Measurements from ENCODE around the gene SLC7A8.
"Not testable (repeated sequence)": the region's sequence is repeated elsewhere in the genome, so short reads cannot be mapped to it uniquely, and the experiment has no call there.

SLC7A8 gene

DNA sequence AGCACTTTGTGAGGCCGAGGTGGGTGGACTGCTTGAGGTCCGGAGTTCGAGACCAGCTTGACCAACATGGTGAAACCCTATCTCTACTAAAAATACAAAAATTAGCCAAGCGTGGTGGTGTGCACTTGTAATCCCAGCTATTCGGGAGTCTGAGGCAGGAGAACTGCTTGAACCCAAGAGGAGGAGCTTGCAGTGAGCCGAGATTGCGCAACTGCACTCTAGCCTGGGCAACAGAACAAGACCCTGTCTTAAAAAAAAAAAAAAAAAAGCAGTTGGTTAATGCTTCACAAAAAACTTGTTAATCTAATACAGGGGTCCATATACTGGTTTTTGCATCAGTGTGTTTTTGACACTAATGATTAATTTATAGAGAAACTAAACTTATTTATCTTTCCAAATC, 18.5 kb upstream of the SLC7A8 start:
- Histone ChIP-seq H4K8ac (ENCODE audit: low read length) (no peak overlapping the region), H3K4me2 (ENCODE audit: low read length, poor library complexity, severe bottlenecking) (no peak overlapping the region), H2AFZ (ENCODE audit: low read depth, low read length) (no peak overlapping the region), H3K36me3 (ENCODE audit: control insufficient read depth in 1 of 2, insufficient read depth in 2 of 2, low read depth in 1 of 2, low read length in 2 of 2) (no peaks in the 10 kb centered on the region), H3K27ac (ENCODE audit: low read length, poor library complexity, severe bottlenecking) (no peak overlapping the region), H3K23ac (ENCODE audit: low read length in 2 of 2) (no peak overlapping the region), H3K79me1 (replicated peaks; ENCODE audit: low read length, poor library complexity, severe bottlenecking) (no peaks in the 10 kb centered on the region), H3K14ac (ENCODE audit: low read length in 2 of 2) (no peak overlapping the region), H3K4ac (ENCODE audit: low read depth in 1 of 2, low read length in 2 of 2) (no peak overlapping the region), H4K91ac (ENCODE audit: low read length) (no peak overlapping the region), H3K9ac (ENCODE audit: low read length) (no peak overlapping the region), H2BK12ac (ENCODE audit: low read length in 2 of 2) (no peak overlapping the region), H2BK120ac (ENCODE audit: low read depth, low read length) (no peak overlapping the region), H2BK15ac (ENCODE audit: low read depth, poor library complexity, severe bottlenecking) (no peak overlapping the region), H3K4me1 (ENCODE audit: control insufficient read depth, insufficient read depth, low read depth, low read length) (no peaks in the 10 kb centered on the region), H2AK5ac (ENCODE audit: low read length, severe bottlenecking) (no peak overlapping the region), H2BK5ac (ENCODE audit: low read depth, low read length, poor library complexity, severe bottlenecking) (no peak overlapping the region), H3K18ac (ENCODE audit: low read depth in 1 of 2, low read length in 2 of 2) (no peak overlapping the region), H3K9me3 (ENCODE audit: control insufficient read depth, low read length) (peaks cover 2% of the 10 kb centered on the region), H3K4me3 (ENCODE audit: insufficient read depth in 1 of 2, low read depth in 1 of 2, low read length in 2 of 2) (no peak overlapping the region), H3K27me3 (ENCODE audit: control insufficient read depth in 1 of 2, insufficient read depth in 1 of 2, low read length in 2 of 2) (peaks cover 0 to 1% of the 10 kb centered on the region in 2 experiments)
- DNase-seq, result no peak
- WGBS, result over 99% methylated on average over 5 of the region's 7 CpGs

DNA sequence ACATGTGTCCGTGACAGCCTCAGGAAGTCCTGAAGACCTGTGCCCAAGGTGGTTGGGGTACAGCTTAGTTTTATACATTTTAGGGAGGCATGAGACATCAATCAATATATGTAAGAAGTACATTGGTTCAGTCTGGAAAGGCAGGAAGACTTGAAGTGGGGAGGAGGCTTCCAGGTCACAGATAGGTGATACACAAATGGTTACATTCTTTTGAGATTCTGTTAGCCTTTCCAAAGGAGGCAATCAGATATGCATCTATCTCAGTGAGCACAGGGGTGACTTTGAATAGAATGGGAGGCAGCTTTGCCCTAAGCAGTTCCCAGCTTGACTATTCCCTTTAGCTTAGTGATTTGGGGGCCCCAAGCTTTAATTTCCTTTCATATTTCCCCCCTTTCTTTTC, 15.7 kb upstream of the SLC7A8 start:
- not testable (repeated sequence) for DNase-seq; H3K36me3 ChIP-seq (ENCODE audit: control insufficient read depth in 1 of 2, insufficient read depth in 2 of 2, low read depth in 1 of 2, low read length in 2 of 2); H3K9ac ChIP-seq (ENCODE audit: low read length); H2BK12ac ChIP-seq (ENCODE audit: low read length in 2 of 2); H4K8ac ChIP-seq (ENCODE audit: low read length); H3K4me1 ChIP-seq (ENCODE audit: control insufficient read depth, insufficient read depth, low read depth, low read length); H3K4me3 ChIP-seq (ENCODE audit: insufficient read depth in 1 of 2, low read depth in 1 of 2, low read length in 2 of 2); H2AK5ac ChIP-seq (ENCODE audit: low read length, severe bottlenecking); H3K79me1 ChIP-seq (replicated peaks; ENCODE audit: low read length, poor library complexity, severe bottlenecking); H4K91ac ChIP-seq (ENCODE audit: low read length); H2BK5ac ChIP-seq (ENCODE audit: low read depth, low read length, poor library complexity, severe bottlenecking); H3K27ac ChIP-seq (ENCODE audit: low read length, poor library complexity, severe bottlenecking); H3K4me2 ChIP-seq (ENCODE audit: low read length, poor library complexity, severe bottlenecking); H3K23ac ChIP-seq (ENCODE audit: low read length in 2 of 2); H3K14ac ChIP-seq (ENCODE audit: low read length in 2 of 2); H2BK120ac ChIP-seq (ENCODE audit: low read depth, low read length); H2BK15ac ChIP-seq (ENCODE audit: low read depth, poor library complexity, severe bottlenecking); H3K18ac ChIP-seq (ENCODE audit: low read depth in 1 of 2, low read length in 2 of 2); H3K27me3 ChIP-seq (ENCODE audit: control insufficient read depth in 1 of 2, insufficient read depth in 1 of 2, low read length in 2 of 2); H3K9me3 ChIP-seq (ENCODE audit: control insufficient read depth, low read length); H2AFZ ChIP-seq (ENCODE audit: low read depth, low read length); H3K4ac ChIP-seq (ENCODE audit: low read depth in 1 of 2, low read length in 2 of 2)
- 78% methylated on average over 1 of the region's 1 CpG for whole genome bisulfite sequencing

DNA sequence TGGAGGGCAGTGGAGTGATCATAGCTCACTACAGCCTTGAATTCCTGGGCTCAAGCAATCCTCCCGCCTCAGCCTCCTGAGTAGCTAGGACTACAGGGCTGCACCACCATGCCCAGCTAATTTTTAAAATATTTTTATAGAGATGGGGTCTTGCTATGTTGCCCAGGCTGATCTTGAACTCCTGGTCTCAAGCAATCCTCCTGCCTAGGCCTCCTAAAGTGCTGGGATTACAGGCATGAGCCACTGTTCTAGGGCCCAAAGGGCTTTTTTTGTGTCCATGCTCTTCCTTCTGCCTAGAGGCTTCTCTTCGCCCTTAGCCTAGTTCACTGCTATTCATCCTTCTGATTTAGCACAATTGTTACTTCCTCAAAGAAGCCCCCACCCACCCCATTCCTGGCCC, 13.0 kb upstream of the SLC7A8 start:
- WGBS, result 100% methylated on average over 1 of the region's 2 CpGs
- not testable (repeated sequence) for H3K18ac ChIP-seq (ENCODE audit: low read depth in 1 of 2, low read length in 2 of 2); H2BK12ac ChIP-seq (ENCODE audit: low read length in 2 of 2); H2BK15ac ChIP-seq (ENCODE audit: low read depth, poor library complexity, severe bottlenecking); H2AFZ ChIP-seq (ENCODE audit: low read depth, low read length); H3K4me1 ChIP-seq (ENCODE audit: control insufficient read depth, insufficient read depth, low read depth, low read length); H4K8ac ChIP-seq (ENCODE audit: low read length); H2BK5ac ChIP-seq (ENCODE audit: low read depth, low read length, poor library complexity, severe bottlenecking); H3K36me3 ChIP-seq (ENCODE audit: control insufficient read depth in 1 of 2, insufficient read depth in 2 of 2, low read depth in 1 of 2, low read length in 2 of 2); H3K27ac ChIP-seq (ENCODE audit: low read length, poor library complexity, severe bottlenecking); H3K23ac ChIP-seq (ENCODE audit: low read length in 2 of 2); H2AK5ac ChIP-seq (ENCODE audit: low read length, severe bottlenecking); H3K79me1 ChIP-seq (replicated peaks; ENCODE audit: low read length, poor library complexity, severe bottlenecking); H4K91ac ChIP-seq (ENCODE audit: low read length); DNase-seq; H3K9me3 ChIP-seq (ENCODE audit: control insufficient read depth, low read length); H3K4me2 ChIP-seq (ENCODE audit: low read length, poor library complexity, severe bottlenecking); H2BK120ac ChIP-seq (ENCODE audit: low read depth, low read length); H3K4me3 ChIP-seq (ENCODE audit: insufficient read depth in 1 of 2, low read depth in 1 of 2, low read length in 2 of 2); H3K4ac ChIP-seq (ENCODE audit: low read depth in 1 of 2, low read length in 2 of 2); H3K9ac ChIP-seq (ENCODE audit: low read length); H3K27me3 ChIP-seq (ENCODE audit: control insufficient read depth in 1 of 2, insufficient read depth in 1 of 2, low read length in 2 of 2); H3K14ac ChIP-seq (ENCODE audit: low read length in 2 of 2)

DNA sequence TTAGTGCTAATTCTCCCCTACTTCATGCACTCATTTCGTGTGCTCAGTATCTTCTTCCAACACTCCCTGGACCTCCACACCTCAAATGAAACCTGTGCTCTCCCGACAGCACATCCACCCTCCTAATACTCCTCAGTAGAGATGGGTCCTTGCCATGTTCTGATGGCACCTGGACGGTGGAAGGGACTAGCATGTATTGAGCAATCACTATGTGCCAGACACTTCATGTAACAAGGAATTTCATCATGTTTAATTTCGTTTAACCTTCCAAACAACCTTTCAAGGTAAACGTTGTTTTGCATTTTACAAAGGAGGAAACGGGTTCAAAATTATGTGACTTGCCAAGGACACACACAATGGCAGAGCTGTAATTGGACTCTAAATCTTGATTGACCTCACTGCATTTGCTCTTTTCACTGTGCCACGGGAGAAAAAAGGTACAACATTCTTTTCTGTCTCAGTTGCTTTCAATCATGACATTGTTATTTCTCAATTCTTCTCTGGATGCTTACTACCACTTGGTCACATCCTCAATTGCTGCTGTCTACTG, 12.2 kb upstream of the SLC7A8 start:
- H3K18ac ChIP-seq (ENCODE audit: low read depth in 1 of 2, low read length in 2 of 2), result no peak overlapping the region
- 90% methylated on average over 7 of the region's 7 CpGs for WGBS
- H3K9me3 ChIP-seq (ENCODE audit: control insufficient read depth, low read length), result peaks cover 6% of the 10 kb centered on the region
- no peak for DNase-seq
- peaks cover under 1 to 5% of the 10 kb centered on the region in 2 experiments for H3K27me3 ChIP-seq (ENCODE audit: control insufficient read depth in 1 of 2, insufficient read depth in 1 of 2, low read length in 2 of 2)
- H2BK12ac ChIP-seq (ENCODE audit: low read length in 2 of 2), result no peak overlapping the region
- H2BK120ac ChIP-seq (ENCODE audit: low read depth, low read length), result no peak overlapping the region
- H3K4me1 ChIP-seq (ENCODE audit: control insufficient read depth, insufficient read depth, low read depth, low read length), result no peaks in the 10 kb centered on the region
- no peak overlapping the region for H4K8ac ChIP-seq (ENCODE audit: low read length)
- no peak overlapping the region for H3K14ac ChIP-seq (ENCODE audit: low read length in 2 of 2)
- no peak overlapping the region for H2AFZ ChIP-seq (ENCODE audit: low read depth, low read length)
- H2BK5ac ChIP-seq (ENCODE audit: low read depth, low read length, poor library complexity, severe bottlenecking), result no peak overlapping the region
- H3K36me3 ChIP-seq (ENCODE audit: control insufficient read depth in 1 of 2, insufficient read depth in 2 of 2, low read depth in 1 of 2, low read length in 2 of 2), result no peaks in the 10 kb centered on the region
- H2AK5ac ChIP-seq (ENCODE audit: low read length, severe bottlenecking), result no peak overlapping the region
- H3K23ac ChIP-seq (ENCODE audit: low read length in 2 of 2), result no peak overlapping the region
- no peak overlapping the region for H2BK15ac ChIP-seq (ENCODE audit: low read depth, poor library complexity, severe bottlenecking)
- H3K9ac ChIP-seq (ENCODE audit: low read length), result no peak overlapping the region
- no peak overlapping the region for H3K4me3 ChIP-seq (ENCODE audit: insufficient read depth in 1 of 2, low read depth in 1 of 2, low read length in 2 of 2)
- no peak overlapping the region for H3K27ac ChIP-seq (ENCODE audit: low read length, poor library complexity, severe bottlenecking)
- H3K4me2 ChIP-seq (ENCODE audit: low read length, poor library complexity, severe bottlenecking), result no peak overlapping the region
- H3K79me1 ChIP-seq (replicated peaks; ENCODE audit: low read length, poor library complexity, severe bottlenecking), result no peaks in the 10 kb centered on the region
- H4K91ac ChIP-seq (ENCODE audit: low read length), result no peak overlapping the region
- no peak overlapping the region for H3K4ac ChIP-seq (ENCODE audit: low read depth in 1 of 2, low read length in 2 of 2)

Measured in mesenchymal stem cell (in vitro differentiated cells and primary cell).